ENCODE results near the gene LRCH4.
A peak's percentile ranks its signal among the peaks of the same experiment; 100 is the strongest.

LRCH4 gene, protein sequence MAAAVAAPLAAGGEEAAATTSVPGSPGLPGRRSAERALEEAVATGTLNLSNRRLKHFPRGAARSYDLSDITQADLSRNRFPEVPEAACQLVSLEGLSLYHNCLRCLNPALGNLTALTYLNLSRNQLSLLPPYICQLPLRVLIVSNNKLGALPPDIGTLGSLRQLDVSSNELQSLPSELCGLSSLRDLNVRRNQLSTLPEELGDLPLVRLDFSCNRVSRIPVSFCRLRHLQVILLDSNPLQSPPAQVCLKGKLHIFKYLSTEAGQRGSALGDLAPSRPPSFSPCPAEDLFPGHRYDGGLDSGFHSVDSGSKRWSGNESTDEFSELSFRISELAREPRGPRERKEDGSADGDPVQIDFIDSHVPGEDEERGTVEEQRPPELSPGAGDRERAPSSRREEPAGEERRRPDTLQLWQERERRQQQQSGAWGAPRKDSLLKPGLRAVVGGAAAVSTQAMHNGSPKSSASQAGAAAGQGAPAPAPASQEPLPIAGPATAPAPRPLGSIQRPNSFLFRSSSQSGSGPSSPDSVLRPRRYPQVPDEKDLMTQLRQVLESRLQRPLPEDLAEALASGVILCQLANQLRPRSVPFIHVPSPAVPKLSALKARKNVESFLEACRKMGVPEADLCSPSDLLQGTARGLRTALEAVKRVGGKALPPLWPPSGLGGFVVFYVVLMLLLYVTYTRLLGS

DNA sequence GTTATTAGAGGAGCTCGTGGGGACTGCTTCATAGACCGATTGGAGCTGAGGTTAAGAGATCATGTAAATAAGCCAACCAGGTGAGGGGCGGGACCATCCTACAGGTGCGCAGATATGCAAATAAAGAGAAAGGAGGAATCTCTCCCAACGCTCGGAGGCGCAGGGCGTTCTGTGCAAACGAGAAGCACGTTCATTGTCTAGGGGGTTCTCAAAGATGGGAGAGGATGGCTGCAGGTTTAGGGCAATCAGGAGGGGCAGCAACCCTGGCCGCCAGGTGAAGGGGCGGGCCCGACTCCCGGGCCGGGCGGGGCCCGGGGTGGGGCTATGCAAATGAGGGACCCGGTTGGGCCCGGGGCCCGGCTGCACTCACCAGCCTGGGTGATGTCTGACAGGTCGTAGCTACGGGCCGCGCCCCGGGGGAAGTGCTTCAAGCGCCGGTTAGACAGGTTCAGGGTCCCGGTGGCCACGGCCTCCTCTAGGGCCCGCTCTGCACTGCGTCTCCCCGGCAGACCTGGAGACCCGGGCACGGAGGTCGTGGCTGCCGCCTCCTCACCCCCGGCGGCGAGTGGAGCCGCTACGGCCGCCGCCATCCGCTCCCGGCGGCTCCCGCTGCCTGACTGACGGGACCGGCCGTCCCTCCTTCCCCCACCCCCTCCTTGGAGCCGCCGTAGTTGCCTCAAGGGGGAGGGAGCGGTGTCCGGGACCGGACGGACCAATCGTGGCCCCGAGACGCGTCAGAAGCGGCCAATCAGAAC is at the start of gene LRCH4:
LRCH4 (minus strand) TSS at position 619 of the 755 bp plus-strand sequence; CDS start at position 590, 29 bp downstream.
- Histone ChIP-seq H3K4me3 (ENCODE audit: low read depth in 1 of 5, low read length in 5 of 5) (peak within 1 kb of the TSS; percentile 85 to 97 (median 96)), H3K4me1 (ENCODE audit: control insufficient read depth in 5 of 5, insufficient read depth in 5 of 5, low read length in 5 of 5) (peaks cover 14 to 58% (median 44%) of the 10 kb centered on the region in 5 donors), H3K27me3 (ENCODE audit: control insufficient read depth in 5 of 5, insufficient read depth in 4 of 5, low read length in 5 of 5) (peaks cover 0 to 11% (median 2%) of the 10 kb centered on the region in 5 donors), H3K27ac (ENCODE audit: low read depth, low read length) (peak within 1 kb of the TSS; percentile 72), H3K9ac (ENCODE audit: low read length in 5 of 5) (peak within 1 kb of the TSS; percentile 66 to 91 (median 82)), H3K36me3 (ENCODE audit: control insufficient read depth in 5 of 5, insufficient read depth in 5 of 5, low read length in 5 of 5) (peaks cover 0 to 24% (median 18%) of the 10 kb centered on the region in 5 donors), H3K9me3 (ENCODE audit: control insufficient read depth in 5 of 5, low read length in 5 of 5) (no peaks in the 10 kb centered on the region)

DNA sequence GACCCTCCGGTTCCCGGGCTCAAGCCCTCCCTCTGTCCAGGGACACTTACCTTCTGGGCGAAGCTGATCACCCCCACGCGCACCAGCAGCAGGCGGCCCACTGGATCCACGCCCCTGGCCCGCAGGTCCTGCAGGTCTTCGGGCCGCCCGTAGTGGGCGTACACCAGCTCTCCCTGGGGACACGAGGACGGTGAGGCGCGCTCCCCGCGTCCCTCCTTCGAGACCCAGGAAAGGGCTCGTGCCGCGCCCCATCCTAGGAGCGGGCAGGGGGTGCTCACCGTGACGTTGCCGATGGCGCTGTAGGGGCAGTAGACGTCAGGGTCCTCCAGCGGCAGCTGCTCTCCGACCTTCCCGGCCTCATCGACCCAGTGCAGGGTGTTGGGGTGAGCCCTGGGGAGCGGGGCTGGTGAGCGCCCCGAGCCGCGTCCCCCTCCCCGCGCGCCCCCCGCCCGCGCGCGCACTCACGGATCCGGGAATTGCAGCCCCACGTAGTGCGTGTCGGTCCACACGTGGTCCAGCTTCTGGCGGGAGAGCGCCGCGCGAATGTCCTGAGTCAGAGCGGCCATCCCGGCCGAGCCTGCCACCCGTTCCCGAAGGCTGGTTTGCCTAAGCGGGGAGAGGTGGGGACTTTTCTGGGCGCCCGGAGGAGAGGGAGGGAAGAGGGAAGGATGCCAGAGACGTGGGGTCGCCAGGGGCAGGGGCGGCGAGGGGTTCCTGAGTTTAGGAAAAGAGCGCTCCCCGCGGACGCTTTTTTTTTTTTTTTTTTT is 47.2 kb upstream of the LRCH4 start:
- peak overlapping the region in 4 of 5 donors; percentile 39 to 64 (median 50) for H3K4me3 ChIP-seq (ENCODE audit: low read depth in 1 of 5, low read length in 5 of 5)
- H3K9me3 ChIP-seq (ENCODE audit: control insufficient read depth in 5 of 5, low read length in 5 of 5), result no peaks in the 10 kb centered on the region
- H3K36me3 ChIP-seq (ENCODE audit: control insufficient read depth in 5 of 5, insufficient read depth in 5 of 5, low read length in 5 of 5), result no peaks in the 10 kb centered on the region
- peaks cover 6 to 21% (median 11%) of the 10 kb centered on the region in 5 donors for H3K27me3 ChIP-seq (ENCODE audit: control insufficient read depth in 5 of 5, insufficient read depth in 4 of 5, low read length in 5 of 5)
- H3K4me1 ChIP-seq (ENCODE audit: control insufficient read depth in 5 of 5, insufficient read depth in 5 of 5, low read length in 5 of 5), result peaks cover 0 to 12% (median 8%) of the 10 kb centered on the region in 5 donors
- no peak overlapping the region for H3K27ac ChIP-seq (ENCODE audit: low read depth, low read length)
- peak overlapping the region in 2 of 5 donors; percentile 56 to 68 for H3K9ac ChIP-seq (ENCODE audit: low read length in 5 of 5)

- Histone ChIP-seq H3K36me3 (ENCODE audit: control insufficient read depth in 5 of 5, insufficient read depth in 5 of 5, low read length in 5 of 5) (no peaks in the 10 kb centered on the region), H3K27ac (ENCODE audit: low read depth, low read length) (no peak overlapping the region), H3K4me1 (ENCODE audit: control insufficient read depth in 5 of 5, insufficient read depth in 5 of 5, low read length in 5 of 5) (peaks cover 0 to 22% (median 16%) of the 10 kb centered on the region in 5 donors), H3K27me3 (ENCODE audit: control insufficient read depth in 5 of 5, insufficient read depth in 4 of 5, low read length in 5 of 5) (peaks cover 12 to 27% (median 20%) of the 10 kb centered on the region in 5 donors), H3K9me3 (ENCODE audit: control insufficient read depth in 5 of 5, low read length in 5 of 5) (no peaks in the 10 kb centered on the region), H3K9ac (ENCODE audit: low read length in 5 of 5) (no peak overlapping the region), H3K4me3 (ENCODE audit: low read depth in 1 of 5, low read length in 5 of 5) (no peak overlapping the region)
Observed at GRCh38 chr7:100630066-100630465, 44.1 kb upstream of the LRCH4 start.

DNA sequence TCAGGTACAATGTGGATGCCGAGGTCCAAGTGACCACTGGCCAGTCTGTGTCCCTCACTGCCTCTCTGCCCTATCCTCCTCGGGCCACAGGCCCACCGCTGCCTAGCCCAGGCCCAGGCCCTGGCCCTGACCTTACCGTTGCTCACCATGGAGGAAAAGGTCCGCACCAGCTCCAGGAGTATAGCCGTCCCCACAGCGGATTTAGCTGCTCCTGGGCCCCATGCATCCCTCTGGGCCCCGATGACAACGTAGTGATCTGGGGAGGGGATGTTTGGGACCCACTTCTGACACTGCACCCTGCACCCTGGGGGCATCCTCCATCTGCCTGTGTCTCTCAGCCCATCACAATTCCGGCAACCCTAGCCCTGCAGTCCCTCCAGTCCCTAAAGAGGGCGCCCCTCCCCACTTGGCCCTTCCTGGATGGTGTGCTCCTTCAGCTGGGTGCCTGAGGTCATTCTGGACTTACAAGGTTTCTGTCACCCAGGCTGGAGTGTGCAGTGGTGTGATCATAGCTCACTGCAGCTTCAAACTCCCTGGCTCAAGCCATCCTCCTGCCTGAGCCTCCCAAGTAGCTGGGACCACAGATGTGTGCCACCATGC is 43.3 kb upstream of the LRCH4 start:
- no peaks in the 10 kb centered on the region for H3K9me3 ChIP-seq (ENCODE audit: control insufficient read depth in 5 of 5, low read length in 5 of 5)
- no peaks in the 10 kb centered on the region for H3K36me3 ChIP-seq (ENCODE audit: control insufficient read depth in 5 of 5, insufficient read depth in 5 of 5, low read length in 5 of 5)
- H3K27ac ChIP-seq (ENCODE audit: low read depth, low read length), result no peak overlapping the region
- peaks cover 12 to 24% (median 19%) of the 10 kb centered on the region in 5 donors for H3K27me3 ChIP-seq (ENCODE audit: control insufficient read depth in 5 of 5, insufficient read depth in 4 of 5, low read length in 5 of 5)
- peaks cover 0 to 22% (median 16%) of the 10 kb centered on the region in 5 donors for H3K4me1 ChIP-seq (ENCODE audit: control insufficient read depth in 5 of 5, insufficient read depth in 5 of 5, low read length in 5 of 5)
- no peak overlapping the region for H3K9ac ChIP-seq (ENCODE audit: low read length in 5 of 5)
- H3K4me3 ChIP-seq (ENCODE audit: low read depth in 1 of 5, low read length in 5 of 5), result no peak overlapping the region

GRCh38 chr7:100627238-100627549 is 41.3 kb upstream of the LRCH4 start:
- Histone ChIP-seq H3K27me3 (ENCODE audit: control insufficient read depth in 5 of 5, insufficient read depth in 4 of 5, low read length in 5 of 5) (peaks cover 5 to 14% (median 9%) of the 10 kb centered on the region in 5 donors), H3K36me3 (ENCODE audit: control insufficient read depth in 5 of 5, insufficient read depth in 5 of 5, low read length in 5 of 5) (peaks cover 0 to 2% (median 0%) of the 10 kb centered on the region in 5 donors), H3K27ac (ENCODE audit: low read depth, low read length) (no peak overlapping the region), H3K4me1 (ENCODE audit: control insufficient read depth in 5 of 5, insufficient read depth in 5 of 5, low read length in 5 of 5) (peaks cover 0 to 11% (median 7%) of the 10 kb centered on the region in 5 donors), H3K9ac (ENCODE audit: low read length in 5 of 5) (no peak overlapping the region), H3K9me3 (ENCODE audit: control insufficient read depth in 5 of 5, low read length in 5 of 5) (no peaks in the 10 kb centered on the region), H3K4me3 (ENCODE audit: low read depth in 1 of 5, low read length in 5 of 5) (no peak overlapping the region)

DNA sequence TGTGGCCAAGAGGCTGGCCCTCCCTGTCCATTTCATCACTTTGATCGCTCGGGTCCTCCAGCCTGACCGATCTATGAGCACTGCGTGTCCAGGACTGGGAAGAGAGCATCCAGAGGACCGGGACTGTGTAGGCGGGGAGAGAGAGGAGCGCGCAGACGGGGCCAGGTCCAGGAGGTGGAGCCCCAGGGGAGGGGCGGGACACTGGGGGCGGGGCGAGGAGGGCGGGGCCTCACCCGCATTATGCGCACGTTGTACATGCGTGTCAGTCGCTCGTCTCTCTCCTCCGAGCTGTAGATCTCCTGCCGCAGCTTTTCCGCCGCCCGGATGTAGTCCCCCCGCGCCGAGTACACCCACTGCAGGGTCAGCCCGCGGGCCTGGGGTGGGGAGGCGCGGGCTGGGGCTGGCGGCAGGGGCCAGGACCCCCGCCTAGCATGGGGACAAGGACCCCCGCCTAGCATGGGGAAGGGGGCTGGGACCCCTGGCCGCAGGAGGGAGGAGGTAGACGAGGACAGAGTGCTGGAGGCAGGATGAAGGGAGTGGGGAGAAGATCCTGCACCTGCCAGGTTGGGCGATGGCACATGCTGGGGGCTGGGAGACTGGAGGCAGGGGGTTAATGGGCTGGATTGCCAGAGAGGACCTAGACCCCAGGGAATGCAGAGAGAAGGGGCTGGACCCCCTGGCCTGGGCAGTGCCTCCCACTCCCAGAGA is 40.8 kb upstream of the LRCH4 start:
- H3K4me1 ChIP-seq (ENCODE audit: control insufficient read depth in 5 of 5, insufficient read depth in 5 of 5, low read length in 5 of 5), result peaks cover 0 to 11% (median 7%) of the 10 kb centered on the region in 5 donors
- no peaks in the 10 kb centered on the region for H3K9me3 ChIP-seq (ENCODE audit: control insufficient read depth in 5 of 5, low read length in 5 of 5)
- H3K27ac ChIP-seq (ENCODE audit: low read depth, low read length), result no peak overlapping the region
- H3K9ac ChIP-seq (ENCODE audit: low read length in 5 of 5), result no peak overlapping the region
- peak overlapping the region in 3 of 5 donors; percentile 10 to 50 (median 28) for H3K4me3 ChIP-seq (ENCODE audit: low read depth in 1 of 5, low read length in 5 of 5)
- H3K36me3 ChIP-seq (ENCODE audit: control insufficient read depth in 5 of 5, insufficient read depth in 5 of 5, low read length in 5 of 5), result peaks cover 0 to 3% (median 0%) of the 10 kb centered on the region in 5 donors
- H3K27me3 ChIP-seq (ENCODE audit: control insufficient read depth in 5 of 5, insufficient read depth in 4 of 5, low read length in 5 of 5), result peaks cover 5 to 12% (median 6%) of the 10 kb centered on the region in 5 donors

DNA sequence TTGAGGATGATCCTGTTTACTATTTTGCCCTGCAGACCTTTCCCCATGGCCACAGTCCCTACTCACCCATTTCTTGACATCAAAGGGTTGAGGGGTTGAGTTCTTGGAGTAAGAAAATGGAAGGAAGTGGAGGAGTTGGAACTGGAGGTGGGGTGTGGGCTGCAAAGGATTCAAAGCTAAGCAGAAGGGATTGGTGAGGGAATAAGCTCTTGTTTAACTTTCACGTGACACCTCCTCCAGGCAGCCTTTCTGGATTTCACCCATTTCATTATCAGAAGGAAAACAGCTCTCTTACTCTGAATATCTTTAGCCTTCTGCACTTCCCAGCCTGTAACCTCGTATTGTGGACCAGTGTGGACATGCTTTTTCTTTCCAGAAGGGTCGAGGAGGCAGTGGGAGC is 40.1 kb upstream of the LRCH4 start:
- Histone ChIP-seq H3K4me1 (ENCODE audit: control insufficient read depth in 5 of 5, insufficient read depth in 5 of 5, low read length in 5 of 5) (peaks cover 0 to 11% (median 7%) of the 10 kb centered on the region in 5 donors), H3K27ac (ENCODE audit: low read depth, low read length) (no peak overlapping the region), H3K27me3 (ENCODE audit: control insufficient read depth in 5 of 5, insufficient read depth in 4 of 5, low read length in 5 of 5) (peaks cover 5 to 12% (median 6%) of the 10 kb centered on the region in 5 donors), H3K36me3 (ENCODE audit: control insufficient read depth in 5 of 5, insufficient read depth in 5 of 5, low read length in 5 of 5) (peaks cover 0 to 3% (median 0%) of the 10 kb centered on the region in 5 donors), H3K9me3 (ENCODE audit: control insufficient read depth in 5 of 5, low read length in 5 of 5) (no peaks in the 10 kb centered on the region), H3K4me3 (ENCODE audit: low read depth in 1 of 5, low read length in 5 of 5) (peak overlapping the region in 2 of 5 donors; percentile 10 to 50), H3K9ac (ENCODE audit: low read length in 5 of 5) (no peak overlapping the region)

- Histone ChIP-seq H3K9ac (ENCODE audit: low read length in 5 of 5) (no peak overlapping the region), H3K27me3 (ENCODE audit: control insufficient read depth in 5 of 5, insufficient read depth in 4 of 5, low read length in 5 of 5) (peaks cover 5 to 12% (median 6%) of the 10 kb centered on the region in 5 donors), H3K4me1 (ENCODE audit: control insufficient read depth in 5 of 5, insufficient read depth in 5 of 5, low read length in 5 of 5) (peaks cover 0 to 11% (median 7%) of the 10 kb centered on the region in 5 donors)
Observed at GRCh38 chr7:100623951-100624824, 38.3 kb upstream of the LRCH4 start.

More at GRCh38 chr7:100623951-100624824, 38.3 kb upstream of the LRCH4 start:
- H3K9me3 ChIP-seq (ENCODE audit: control insufficient read depth in 5 of 5, low read length in 5 of 5), result no peaks in the 10 kb centered on the region
- H3K4me3 ChIP-seq (ENCODE audit: low read depth in 1 of 5, low read length in 5 of 5), result no peak overlapping the region
- no peak overlapping the region for H3K27ac ChIP-seq (ENCODE audit: low read depth, low read length)
- peaks cover 0 to 3% (median 0%) of the 10 kb centered on the region in 5 donors for H3K36me3 ChIP-seq (ENCODE audit: control insufficient read depth in 5 of 5, insufficient read depth in 5 of 5, low read length in 5 of 5)

All from subcutaneous abdominal adipose tissue (tissue), 5 donors.